Natural killer cell (primary cell): ENCODE data around the gene PELI3. TPM values are rescaled to one million over a fixed set of nuclear protein-coding genes. Genes with fewer than 3 reads are reported as not detected.
A peak's percentile ranks its signal among the peaks of the same experiment; 100 is the strongest.

ENCODE experiments used
- ATAC-seq, 3 donors: fragments of 150-1000 bp in 2 of 3; fragments of 200-7000 bp in 1 of 3; cut with Tn5 transposase; 1 replicate in 1 of 3; 2 replicates in 2 of 3; pipeline ENCODE4 v1.10.0; 2021; ENCODE audit warnings: mild to moderate bottlenecking in 2 of 3, moderate library complexity in 2 of 3
- DNase-seq, 2 donors: peaks; one replicate each; pipeline versions ENCODE4 v3.0.0 to v3.0.0-alpha.2; 2013 to 2021; ENCODE audit warnings: mixed read lengths in 1 of 2
- H3K27ac ChIP-seq: one replicate; pipeline ENCODE4 v1.5.1; 2013; ENCODE audit warnings: mild to moderate bottlenecking, low read length
- H3K27me3 ChIP-seq: one replicate; pipeline ENCODE4 v1.6.1; 2013; ENCODE audit warnings: low read length; ENCODE audit not compliant: control insufficient read depth, insufficient read depth
- H3K36me3 ChIP-seq: one replicate; pipeline ENCODE4 v1.6.1; 2013; ENCODE audit warnings: low read length; ENCODE audit not compliant: control insufficient read depth, insufficient read depth
- H3K4me1 ChIP-seq: one replicate; pipeline ENCODE4 v1.6.1; 2013; ENCODE audit warnings: low read length; ENCODE audit not compliant: control insufficient read depth, insufficient read depth
- H3K4me3 ChIP-seq: one replicate; pipeline ENCODE4 v1.5.1; 2013; ENCODE audit warnings: low read length
- H3K9me3 ChIP-seq: one replicate; pipeline ENCODE4 v1.6.1; 2013; ENCODE audit warnings: low read length; ENCODE audit not compliant: control insufficient read depth, insufficient read depth
- H3K27ac Mint-ChIP-seq, 2 donors: one replicate each; pipeline ENCODE4 v1.8.0; 2022; ENCODE audit warnings: mild to moderate bottlenecking in 2 of 2, mixed read lengths in 2 of 2, moderate library complexity in 1 of 2
- H3K27me3 Mint-ChIP-seq, 2 donors: one replicate each; pipeline ENCODE4 v1.8.0; 2022; ENCODE audit warnings: low read depth in 2 of 2, mixed read lengths in 2 of 2
- H3K36me3 Mint-ChIP-seq: one replicate; pipeline ENCODE4 v1.8.0; 2022; ENCODE audit warnings: mixed read lengths
- H3K4me1 Mint-ChIP-seq, 2 donors: one replicate each; pipeline ENCODE4 v1.8.0; 2022; ENCODE audit warnings: mixed read lengths in 2 of 2
- H3K4me3 Mint-ChIP-seq: one replicate; pipeline ENCODE4 v1.8.0; 2022; ENCODE audit warnings: mild to moderate bottlenecking, moderate library complexity, mixed read lengths
- H3K9me3 Mint-ChIP-seq, 2 donors: one replicate each; pipeline ENCODE4 v1.8.0; 2022; ENCODE audit warnings: mixed read lengths in 2 of 2
- CTCF ChIP-seq: fragments of 200-600 bp; IDR thresholded peaks from one replicate; pipeline ENCODE4 v1.8.0; 2022; ENCODE audit warnings: antibody characterized with exemption
- WGBS: methylation state at CpG from one replicate; pipeline ENCODE4 v1.1.7; 2013; ENCODE audit warnings: missing lambda C conversion rate; ENCODE audit not compliant: insufficient coverage; 5-methylcytosine and 5-hydroxymethylcytosine counted together
- intact Hi-C: fragments of 100-400 bp; cut with micrococcal nuclease; formaldehyde crosslinking; loops from one replicate; pipeline ENCODE4 v1.14.2; 2022
- total RNA-seq, 4 donors: library from RNA; stranded (reverse); fragments of 120-200 nt in 1 of 4; gene quantifications; one replicate each; pipeline versions ENCODE4 v1.2.3 to v1.2.4, GENCODE V29; 2013 to 2022

The PELI3 gene
- total RNA-seq, 3 donors from 2014 or later (not counting 1 experiment from before 2014, with no cell fraction given): 5.3 to 6.3 (median 5.6) TPM

- Mint-ChIP-seq H3K36me3 (no peaks in the 10 kb centered on the region), H3K27ac (peak overlapping the region in 1 of 2 donors; percentile 83), H3K4me1 (peaks cover 13 to 21% of the 10 kb centered on the region in 2 donors), H3K4me3 (peak overlapping the region; percentile 94), H3K27me3 (no peaks in the 10 kb centered on the region), H3K9me3 (no peaks in the 10 kb centered on the region)
- H3K36me3 ChIP-seq: no peaks in the 10 kb centered on the region
- 35% methylated on average over 6 of the region's 6 CpGs for WGBS
- H3K9me3 ChIP-seq: no peaks in the 10 kb centered on the region
- H3K4me1 ChIP-seq: peaks cover 20% of the 10 kb centered on the region
- no peak for TF ChIP-seq CTCF
- no peak for ATAC-seq
- H3K27ac ChIP-seq: no peak overlapping the region
- DNase-seq: peak in 1 of 2 donors; percentile 32
- no peak overlapping the region for H3K4me3 ChIP-seq
- H3K27me3 ChIP-seq: no peaks in the 10 kb centered on the region
- intact Hi-C loops: loop anchor here (2.0 kb wide), 1 partner anchor 13 kb away; the partner anchor contains the start of gene DPP3
Measured at GRCh38 chr11:66467756-66468155, 1.1 kb downstream of the PELI3 start.

- ATAC-seq: no peak
- Histone ChIP-seq H3K27me3 (no peaks in the 10 kb centered on the region), H3K36me3 (no peaks in the 10 kb centered on the region), H3K27ac (no peak overlapping the region), H3K9me3 (no peaks in the 10 kb centered on the region), H3K4me3 (no peak overlapping the region), H3K4me1 (peaks cover 20% of the 10 kb centered on the region)
- H3K4me1 Mint-ChIP-seq: peaks cover 13 to 21% of the 10 kb centered on the region in 2 donors
- H3K27ac Mint-ChIP-seq: no peak overlapping the region
- WGBS: 96% methylated on average over 5 of the region's 6 CpGs
- no peak for TF ChIP-seq CTCF
- H3K36me3 Mint-ChIP-seq: no peaks in the 10 kb centered on the region
- intact Hi-C loops: no loop called here
- no peak for DNase-seq
- H3K9me3 Mint-ChIP-seq: no peaks in the 10 kb centered on the region
- H3K4me3 Mint-ChIP-seq: peak overlapping the region; percentile 67
- no peaks in the 10 kb centered on the region for H3K27me3 Mint-ChIP-seq
Measured at GRCh38 chr11:66468691-66469090, 2.0 kb downstream of the PELI3 start.

GRCh38 chr11:66469441-66469840, 2.7 kb downstream of the PELI3 start:
- no peaks in the 10 kb centered on the region for H3K36me3 Mint-ChIP-seq
- intact Hi-C loops: no loop called here
- H3K4me3 ChIP-seq: no peak overlapping the region

More at GRCh38 chr11:66469441-66469840, 2.7 kb downstream of the PELI3 start:
- no peak for DNase-seq
- 100% methylated on average over 1 of the region's 1 CpG for WGBS
- Histone ChIP-seq H3K4me1 (peaks cover 20% of the 10 kb centered on the region), H3K27ac (no peak overlapping the region), H3K36me3 (no peaks in the 10 kb centered on the region), H3K9me3 (no peaks in the 10 kb centered on the region), H3K27me3 (no peaks in the 10 kb centered on the region)
- peaks cover 13 to 21% of the 10 kb centered on the region in 2 donors for H3K4me1 Mint-ChIP-seq
- no peaks in the 10 kb centered on the region for H3K27me3 Mint-ChIP-seq
- H3K4me3 Mint-ChIP-seq: no peak overlapping the region
- ATAC-seq: no peak
- no peak overlapping the region for H3K27ac Mint-ChIP-seq
- H3K9me3 Mint-ChIP-seq: no peaks in the 10 kb centered on the region
- TF ChIP-seq CTCF: no peak
